GM19372 (cell line): Measurements from ENCODE around the gene KRT84.

Experiments used
- ATAC-seq: cut with Tn5 transposase; IDR thresholded peaks from one replicate; pipeline ENCODE4 v1.9.1; 2021; ENCODE audit warnings: mild to moderate bottlenecking, low read depth, moderate library complexity; ENCODE audit not compliant: unreplicated experiment

Gene KRT84

GRCh38 chr12:52389313-52390207 is 4.1 kb upstream of the KRT84 start:
- no peak for ATAC-seq

- ATAC-seq = no peak
Measured at GRCh38 chr12:52387859-52388258, 2.4 kb upstream of the KRT84 start.

- ATAC-seq = no peak
Measured at GRCh38 chr12:52383331-52383730, 2.1 kb downstream of the KRT84 start.

- ATAC-seq = no peak
Measured at GRCh38 chr12:52382854-52383253, 2.6 kb downstream of the KRT84 start.

GRCh38 chr12:52381206-52381605 is 4.2 kb downstream of the KRT84 start:
- ATAC-seq = no peak

GRCh38 chr12:52380271-52380694 is 5.2 kb downstream of the KRT84 start:
- no peak for ATAC-seq

GRCh38 chr12:52379536-52379935 is 5.9 kb downstream of the KRT84 start:
- no peak for ATAC-seq

- no peak for ATAC-seq
Measured at GRCh38 chr12:52378091-52378490, 7.4 kb downstream of the KRT84 start.

- ATAC-seq = no peak
Measured at GRCh38 chr12:52377266-52377665, 8.2 kb downstream of the KRT84 start.

GRCh38 chr12:52372216-52373154 is 13.0 kb downstream of the KRT84 start:
- no peak for ATAC-seq

GRCh38 chr12:52371716-52372115 is 13.7 kb downstream of the KRT84 start:
- no peak for ATAC-seq

GRCh38 chr12:52370926-52371608 is 14.4 kb downstream of the KRT84 start:
- no peak for ATAC-seq

- ATAC-seq = no peak
Measured at GRCh38 chr12:52369809-52370208, 15.6 kb downstream of the KRT84 start.

- no peak for ATAC-seq
Measured at GRCh38 chr12:52369211-52369610, 16.2 kb downstream of the KRT84 start.

- ATAC-seq = no peak
Measured at GRCh38 chr12:52368508-52368907, 16.9 kb downstream of the KRT84 start.

GRCh38 chr12:52367876-52368275 is 17.6 kb downstream of the KRT84 start:
- no peak for ATAC-seq

- no peak for ATAC-seq
Measured at GRCh38 chr12:52366738-52367485, 18.5 kb downstream of the KRT84 start, which contains the start of gene KRT85. KRT85 (minus strand) TSS chr12:52367481; CDS start chr12:52367405, 76 bp downstream.

GRCh38 chr12:52364901-52365489 is 20.5 kb downstream of the KRT84 start:
- no peak for ATAC-seq

- ATAC-seq = no peak
Measured at GRCh38 chr12:52364061-52364460, 21.4 kb downstream of the KRT84 start.
